ENCODE results near the gene ATP6V0B. TPM values are rescaled to one million over a fixed set of nuclear protein-coding genes. Genes with fewer than 3 reads are reported as not detected.

Gene ATP6V0B
- total and polyA plus RNA-seq, 2 donors from 2014 or later, result 156 to 636 TPM

DNA sequence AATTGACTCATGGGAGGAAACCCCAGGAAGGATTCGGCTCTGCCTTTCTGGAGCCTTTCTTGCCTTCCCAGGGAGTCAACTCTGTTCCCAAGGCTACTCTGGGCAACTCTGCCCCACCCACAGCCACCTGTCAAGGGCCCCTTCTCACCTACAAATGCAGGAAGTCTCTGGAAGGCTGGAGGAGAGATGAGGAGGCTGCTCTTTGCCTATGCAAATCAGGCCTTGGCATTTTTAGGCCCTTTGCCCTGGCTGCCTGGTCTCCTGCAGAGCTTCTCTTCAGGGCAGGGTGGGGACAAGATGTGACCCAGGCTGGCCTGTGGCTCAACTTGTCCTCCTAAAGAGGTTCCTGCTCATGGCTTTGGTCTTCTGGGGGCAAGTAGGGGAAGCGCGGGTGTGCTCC lies 51.1 kb downstream of the ATP6V0B start:
- no peak overlapping the region for H3K4me3 ChIP-seq (ENCODE audit: low read length in 3 of 3)
- no peaks in the 10 kb centered on the region for H3K36me3 ChIP-seq (ENCODE audit: control insufficient read depth in 2 of 3, insufficient read depth in 3 of 3, low read length in 3 of 3)
- H3K27ac ChIP-seq (ENCODE audit: low read depth in 2 of 2, low read length in 2 of 2), result no peak overlapping the region
- no peak overlapping the region for H3K9ac ChIP-seq (ENCODE audit: low read length in 3 of 3)
- TF ChIP-seq, protein P1, sequence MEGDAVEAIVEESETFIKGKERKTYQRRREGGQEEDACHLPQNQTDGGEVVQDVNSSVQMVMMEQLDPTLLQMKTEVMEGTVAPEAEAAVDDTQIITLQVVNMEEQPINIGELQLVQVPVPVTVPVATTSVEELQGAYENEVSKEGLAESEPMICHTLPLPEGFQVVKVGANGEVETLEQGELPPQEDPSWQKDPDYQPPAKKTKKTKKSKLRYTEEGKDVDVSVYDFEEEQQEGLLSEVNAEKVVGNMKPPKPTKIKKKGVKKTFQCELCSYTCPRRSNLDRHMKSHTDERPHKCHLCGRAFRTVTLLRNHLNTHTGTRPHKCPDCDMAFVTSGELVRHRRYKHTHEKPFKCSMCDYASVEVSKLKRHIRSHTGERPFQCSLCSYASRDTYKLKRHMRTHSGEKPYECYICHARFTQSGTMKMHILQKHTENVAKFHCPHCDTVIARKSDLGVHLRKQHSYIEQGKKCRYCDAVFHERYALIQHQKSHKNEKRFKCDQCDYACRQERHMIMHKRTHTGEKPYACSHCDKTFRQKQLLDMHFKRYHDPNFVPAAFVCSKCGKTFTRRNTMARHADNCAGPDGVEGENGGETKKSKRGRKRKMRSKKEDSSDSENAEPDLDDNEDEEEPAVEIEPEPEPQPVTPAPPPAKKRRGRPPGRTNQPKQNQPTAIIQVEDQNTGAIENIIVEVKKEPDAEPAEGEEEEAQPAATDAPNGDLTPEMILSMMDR (IDR thresholded peaks at IDR 0.05; ENCODE audit: borderline replicate concordance, extremely low read depth, insufficient read depth), result no peak
- FAIRE-seq, result no peak
- no peaks in the 10 kb centered on the region for H3K27me3 ChIP-seq (ENCODE audit: control insufficient read depth, insufficient read depth, low read length)
- no peak for DNase-seq
- H3K9me3 ChIP-seq (ENCODE audit: control insufficient read depth in 2 of 3, insufficient read depth in 1 of 3, low read length in 3 of 3), result no peaks in the 10 kb centered on the region
- intact Hi-C loops (cut with DNase I), result no loop called here
- H3K4me1 ChIP-seq (ENCODE audit: control insufficient read depth in 2 of 3, insufficient read depth in 2 of 3, low read depth in 1 of 3, low read length in 3 of 3), result peaks cover 0 to 10% (median 9%) of the 10 kb centered on the region in 3 donors

DNA sequence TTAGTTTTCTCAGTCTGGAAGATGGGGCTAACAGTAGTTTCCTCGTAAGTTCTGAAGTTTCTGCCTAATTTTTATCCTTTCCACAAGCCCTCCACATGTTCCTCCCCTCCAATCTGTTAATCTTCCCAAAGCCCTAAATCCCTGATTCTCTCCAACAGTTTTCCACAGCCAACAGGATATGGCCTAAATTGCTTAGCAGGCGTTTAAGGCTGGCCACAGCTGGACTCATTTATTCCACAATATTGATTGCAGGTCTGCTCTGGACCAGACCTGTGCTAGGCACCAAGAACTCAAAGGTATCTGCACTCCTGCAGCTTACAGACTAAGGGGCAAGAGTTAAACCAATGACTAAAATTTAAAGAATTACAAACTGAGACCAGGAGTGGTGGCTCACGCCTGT lies 52.6 kb downstream of the ATP6V0B start:
- intact Hi-C loops (cut with DNase I), result no loop called here

More for the DNA sequence above, 52.6 kb downstream of the ATP6V0B start:
- no peak overlapping the region for H3K9ac ChIP-seq (ENCODE audit: low read length in 3 of 3)
- H3K9me3 ChIP-seq (ENCODE audit: control insufficient read depth in 2 of 3, insufficient read depth in 1 of 3, low read length in 3 of 3), result no peaks in the 10 kb centered on the region
- H3K36me3 ChIP-seq (ENCODE audit: control insufficient read depth in 2 of 3, insufficient read depth in 3 of 3, low read length in 3 of 3), result no peaks in the 10 kb centered on the region
- H3K4me1 ChIP-seq (ENCODE audit: control insufficient read depth in 2 of 3, insufficient read depth in 2 of 3, low read depth in 1 of 3, low read length in 3 of 3), result peaks cover 0 to 18% (median 16%) of the 10 kb centered on the region in 3 donors
- DNase-seq (no peak), FAIRE-seq (no peak)
- no peak overlapping the region for H3K4me3 ChIP-seq (ENCODE audit: low read length in 3 of 3)
- TF ChIP-seq, protein P1 (IDR thresholded peaks at IDR 0.05; ENCODE audit: borderline replicate concordance, extremely low read depth, insufficient read depth), result no peak
- H3K27me3 ChIP-seq (ENCODE audit: control insufficient read depth, insufficient read depth, low read length), result no peaks in the 10 kb centered on the region
- no peak overlapping the region for H3K27ac ChIP-seq (ENCODE audit: low read depth in 2 of 2, low read length in 2 of 2)

Other genes starting within 250 kb of the ATP6V0B start
- 1.9 TPM for gene ARTN, start 41.2 kb upstream of the ATP6V0B start, total RNA-seq
- 4.3 TPM for gene ARTN, start 41.2 kb upstream of the ATP6V0B start, polyA plus RNA-seq (ENCODE audit: insufficient read depth, low read depth, low replicate concordance)
- 33.8 TPM for gene IPO13, start 28.0 kb upstream of the ATP6V0B start, total RNA-seq
- 56.1 TPM for gene IPO13, start 28.0 kb upstream of the ATP6V0B start, polyA plus RNA-seq (ENCODE audit: insufficient read depth, low read depth, low replicate concordance)
- 24.0 TPM for gene DPH2, start 5.0 kb upstream of the ATP6V0B start, total RNA-seq
- gene DPH2, start 5.0 kb upstream of the ATP6V0B start, polyA plus RNA-seq (ENCODE audit: insufficient read depth, low read depth, low replicate concordance), result 15.9 TPM
- 25.1 TPM for gene B4GALT2, start 4.2 kb downstream of the ATP6V0B start, total RNA-seq
- gene B4GALT2, start 4.2 kb downstream of the ATP6V0B start, polyA plus RNA-seq (ENCODE audit: insufficient read depth, low read depth, low replicate concordance), result 32.5 TPM
- gene CCDC24, start 16.6 kb downstream of the ATP6V0B start, total RNA-seq, result 24.3 TPM
- 35.6 TPM for gene CCDC24, start 16.6 kb downstream of the ATP6V0B start, polyA plus RNA-seq (ENCODE audit: insufficient read depth, low read depth, low replicate concordance)
- 12.6 TPM for gene SLC6A9, start 56.5 kb downstream of the ATP6V0B start, total RNA-seq
- 2.0 TPM for gene SLC6A9, start 56.5 kb downstream of the ATP6V0B start, polyA plus RNA-seq (ENCODE audit: insufficient read depth, low read depth, low replicate concordance)
- gene KLF17, start 143.9 kb downstream of the ATP6V0B start, total RNA-seq, result not detected
- gene KLF17, start 143.9 kb downstream of the ATP6V0B start, polyA plus RNA-seq (ENCODE audit: insufficient read depth, low read depth, low replicate concordance), result not detected
- gene KLF18, start 166.7 kb downstream of the ATP6V0B start, total RNA-seq, result not detected
- not detected for gene KLF18, start 166.7 kb downstream of the ATP6V0B start, polyA plus RNA-seq (ENCODE audit: insufficient read depth, low read depth, low replicate concordance)
- gene DMAP1, start 238.5 kb downstream of the ATP6V0B start, total RNA-seq, result 43.0 TPM
- 62.0 TPM for gene DMAP1, start 238.5 kb downstream of the ATP6V0B start, polyA plus RNA-seq (ENCODE audit: insufficient read depth, low read depth, low replicate concordance)